CD4-positive, CD25-positive, alpha-beta regulatory T cell (primary cell): ENCODE data around the gene GINS2. TPM values are rescaled to one million over a fixed set of nuclear protein-coding genes. Genes with fewer than 3 reads are reported as not detected.
A peak's percentile ranks its signal among the peaks of the same experiment; 100 is the strongest.

Experiments used
- ATAC-seq, 2 donors: fragments of 150-1000 bp; cut with Tn5 transposase; one replicate each; pipeline ENCODE4 v1.10.0; 2021; ENCODE audit warnings: low read depth in 2 of 2, moderate number of reproducible peaks in 2 of 2, moderate library complexity in 1 of 2
- DNase-seq, 3 donors: peaks; one replicate each; pipeline versions ENCODE4 v3.0.0 to v3.0.0-alpha.2; 2012 to 2022; ENCODE audit warnings: mixed read lengths in 1 of 3
- H3K27ac ChIP-seq: one replicate; pipeline ENCODE4 v1.7.0; 2013; ENCODE audit warnings: mild to moderate bottlenecking, low read length; ENCODE audit not compliant: insufficient read depth, poor library complexity, severe bottlenecking
- H3K27me3 ChIP-seq: one replicate; pipeline ENCODE4 v1.7.0; 2013; ENCODE audit warnings: low read length; ENCODE audit not compliant: control insufficient read depth, insufficient read depth
- H3K36me3 ChIP-seq: one replicate; pipeline ENCODE4 v1.7.0; 2013; ENCODE audit warnings: mild to moderate bottlenecking, low read length, moderate library complexity; ENCODE audit not compliant: control insufficient read depth, insufficient read depth
- H3K4me1 ChIP-seq: 2 replicates; pipeline ENCODE4 v1.7.0; 2013; ENCODE audit warnings: mild to moderate bottlenecking, low read length; ENCODE audit not compliant: insufficient read depth, control insufficient read depth, poor library complexity, severe bottlenecking
- H3K4me3 ChIP-seq: one replicate; pipeline ENCODE4 v1.7.0; 2013; ENCODE audit warnings: low read depth, mild to moderate bottlenecking, low read length, moderate library complexity
- H3K9me3 ChIP-seq, 2 experiments: 1 replicate in 1 of 2; 2 replicates in 1 of 2; pipeline ENCODE4 v1.7.0; 2013; ENCODE audit warnings: low read length in 2 of 2, mild to moderate bottlenecking in 1 of 2, moderate library complexity in 1 of 2; ENCODE audit not compliant: control insufficient read depth in 2 of 2
- H3K27ac Mint-ChIP-seq, 3 donors: one replicate each; pipeline ENCODE4 v1.8.0; 2020 to 2022; ENCODE audit warnings: mild to moderate bottlenecking in 3 of 3, mixed read lengths in 3 of 3, moderate library complexity in 2 of 3
- H3K27me3 Mint-ChIP-seq: one replicate; pipeline ENCODE4 v1.8.0; 2022; ENCODE audit warnings: mild to moderate bottlenecking, mixed read lengths
- H3K36me3 Mint-ChIP-seq: one replicate; pipeline ENCODE4 v1.8.0; 2020; ENCODE audit warnings: mixed read lengths
- H3K4me1 Mint-ChIP-seq, 4 donors: one replicate each; pipeline ENCODE4 v1.8.0; 2020 to 2022; ENCODE audit warnings: mixed read lengths in 4 of 4, mild to moderate bottlenecking in 1 of 4
- H3K4me3 Mint-ChIP-seq, 4 donors: one replicate each; pipeline ENCODE4 v1.8.0; 2020 to 2022; ENCODE audit warnings: mild to moderate bottlenecking in 4 of 4, mixed read lengths in 4 of 4, moderate library complexity in 3 of 4
- H3K9me3 Mint-ChIP-seq, 7 donors: one replicate each; pipeline ENCODE4 v1.8.0; 2020 to 2022; ENCODE audit warnings: mixed read lengths in 7 of 7, mild to moderate bottlenecking in 3 of 7, moderate library complexity in 2 of 7
- polyA plus RNA-seq, 4 donors: library from polyadenylated mRNA; unstranded; fragments of 300-500 nt; fragmentation: Illumina TruSeq; gene quantifications; one replicate each; pipeline ENCODE4 v1.2.3, GENCODE V29; 2021
- total RNA-seq: library from RNA; stranded (reverse); gene quantifications from one replicate; pipeline ENCODE4 v1.2.3, GENCODE V29; 2022

The GINS2 gene
- total and polyA plus RNA-seq, 5 donors from 2014 or later: 2.9 to 5.1 (median 3.9) TPM

DNA sequence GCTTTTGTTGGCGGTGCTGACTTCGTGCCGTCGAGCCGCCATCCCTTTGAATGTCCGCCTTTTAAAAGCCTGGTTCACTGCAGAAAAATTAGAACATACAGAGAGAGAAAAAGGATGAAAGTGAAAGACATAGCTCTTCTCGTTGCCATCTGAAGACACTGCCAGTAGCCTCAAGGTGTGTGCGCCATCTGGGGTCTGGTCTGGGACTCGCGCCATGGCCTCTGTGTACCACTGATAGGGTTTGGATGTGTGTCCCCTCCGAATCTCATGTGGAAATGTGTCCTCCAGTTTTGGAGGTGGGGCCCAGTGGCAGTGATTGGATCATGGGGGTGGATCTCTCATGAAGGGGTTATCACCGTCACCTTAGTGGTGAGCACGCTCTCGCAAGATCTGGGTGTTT lies 60.1 kb downstream of the GINS2 start:
- H3K27ac Mint-ChIP-seq: peak overlapping the region in 1 of 3 donors; percentile 36
- H3K27me3 ChIP-seq: no peaks in the 10 kb centered on the region
- H3K4me1 ChIP-seq: no peaks in the 10 kb centered on the region
- ATAC-seq (no peak), DNase-seq (peak in 1 of 3 donors; percentile 7)
- H3K27ac ChIP-seq: no peak overlapping the region
- H3K9me3 ChIP-seq: peaks cover 3 to 5% of the 10 kb centered on the region in 2 experiments
- H3K36me3 ChIP-seq: no peaks in the 10 kb centered on the region
- H3K27me3 Mint-ChIP-seq: no peaks in the 10 kb centered on the region
- no peak overlapping the region for H3K4me3 Mint-ChIP-seq
- H3K4me3 ChIP-seq: no peak overlapping the region
- peaks cover 0 to 10% (median 0%) of the 10 kb centered on the region in 4 donors for H3K4me1 Mint-ChIP-seq
- H3K9me3 Mint-ChIP-seq: peaks cover 0 to 6% (median 0%) of the 10 kb centered on the region in 7 donors
- H3K36me3 Mint-ChIP-seq: peaks cover 12% of the 10 kb centered on the region

DNA sequence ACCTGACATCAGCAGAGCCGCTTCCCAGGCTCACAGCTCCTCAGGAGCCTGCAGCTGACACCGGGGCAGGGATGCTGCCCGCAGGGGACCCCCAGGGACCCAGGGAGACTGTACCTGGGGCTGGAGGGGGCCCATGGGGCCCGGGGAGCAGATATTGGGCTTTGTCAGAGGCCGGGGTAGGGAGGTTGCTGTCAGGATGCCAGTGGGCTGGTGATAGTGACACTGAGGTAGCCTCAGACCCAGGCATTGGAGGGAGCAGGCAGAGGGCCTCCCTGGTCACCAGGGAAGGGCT lies 60.5 kb downstream of the GINS2 start:
- Histone ChIP-seq H3K4me1 (no peaks in the 10 kb centered on the region), H3K36me3 (no peaks in the 10 kb centered on the region), H3K4me3 (no peak overlapping the region), H3K9me3 (peaks cover 3 to 5% of the 10 kb centered on the region in 2 experiments), H3K27ac (no peak overlapping the region), H3K27me3 (no peaks in the 10 kb centered on the region)
- H3K27me3 Mint-ChIP-seq: no peaks in the 10 kb centered on the region
- ATAC-seq (no peak), DNase-seq (no peak)
- H3K4me1 Mint-ChIP-seq: peaks cover 0 to 10% (median 0%) of the 10 kb centered on the region in 4 donors
- peaks cover 0 to 6% (median 0%) of the 10 kb centered on the region in 7 donors for H3K9me3 Mint-ChIP-seq
- peaks cover 12% of the 10 kb centered on the region for H3K36me3 Mint-ChIP-seq
- H3K27ac Mint-ChIP-seq: no peak overlapping the region
- no peak overlapping the region for H3K4me3 Mint-ChIP-seq

DNA sequence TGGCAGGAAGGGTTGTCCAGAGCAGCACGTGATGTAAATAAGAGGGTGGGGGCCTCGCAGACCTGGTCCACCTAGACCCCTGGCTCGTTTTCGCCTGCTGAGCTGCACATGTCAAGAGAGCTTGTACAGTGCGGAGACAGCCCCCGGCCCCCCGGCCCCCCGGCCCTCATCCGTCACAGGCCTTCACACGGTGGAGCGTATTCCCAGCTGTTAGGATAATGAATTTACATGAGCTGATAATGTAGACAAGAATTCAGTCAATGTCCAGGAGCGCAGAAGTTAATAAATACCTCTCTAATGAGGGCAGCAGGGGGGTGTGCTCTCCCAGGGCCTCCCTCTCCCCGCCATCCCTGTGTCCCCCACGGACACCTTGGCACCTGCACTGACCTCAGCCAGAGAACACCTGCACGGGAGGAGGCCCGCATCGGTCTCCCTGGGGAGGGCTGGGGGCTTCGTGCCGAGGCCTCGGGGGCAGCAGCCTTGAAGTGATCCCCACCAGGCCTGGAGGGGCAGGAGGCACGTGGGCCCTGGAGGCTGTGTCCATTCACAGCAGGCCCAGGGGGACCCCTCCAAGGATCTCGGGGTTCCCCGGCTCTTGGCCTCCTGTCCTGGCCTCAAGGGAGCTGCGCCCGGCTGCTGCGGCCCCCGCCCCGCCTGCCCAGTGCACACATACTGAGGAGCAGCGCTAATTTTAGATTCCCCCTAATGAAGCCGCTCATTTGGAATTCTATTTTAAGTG lies 61.1 kb downstream of the GINS2 start:
- no peaks in the 10 kb centered on the region for H3K27me3 Mint-ChIP-seq
- Histone ChIP-seq H3K4me1 (no peaks in the 10 kb centered on the region), H3K36me3 (no peaks in the 10 kb centered on the region), H3K27me3 (no peaks in the 10 kb centered on the region), H3K9me3 (peaks cover 3 to 5% of the 10 kb centered on the region in 2 experiments), H3K4me3 (no peak overlapping the region), H3K27ac (no peak overlapping the region)
- DNase-seq: no peak
- H3K36me3 Mint-ChIP-seq: peaks cover 13% of the 10 kb centered on the region
- no peak for ATAC-seq
- no peak overlapping the region for H3K27ac Mint-ChIP-seq
- peaks cover 0 to 6% (median 0%) of the 10 kb centered on the region in 7 donors for H3K9me3 Mint-ChIP-seq
- H3K4me1 Mint-ChIP-seq: peaks cover 0 to 12% (median 2%) of the 10 kb centered on the region in 4 donors
- H3K4me3 Mint-ChIP-seq: no peak overlapping the region

DNA sequence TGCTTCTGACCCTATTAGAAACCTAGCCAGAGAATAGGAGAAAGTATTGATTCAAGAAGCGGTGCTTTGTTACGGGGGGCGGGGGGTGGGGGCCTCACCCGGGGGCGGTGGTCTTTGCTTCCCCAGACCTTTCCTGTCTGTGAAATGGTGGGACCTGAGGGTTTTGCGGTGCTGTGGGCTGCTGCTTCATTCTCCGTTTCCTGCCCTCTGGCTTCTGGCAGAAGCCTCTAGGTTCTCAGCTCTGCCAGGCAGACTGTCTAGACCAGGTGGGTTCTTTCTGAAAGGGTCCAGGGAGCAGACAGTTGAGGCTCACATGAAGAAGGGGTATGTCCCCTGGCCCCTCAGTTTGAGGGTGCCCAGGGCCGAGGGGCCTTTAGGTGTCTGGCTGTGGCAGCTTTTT lies 61.7 kb downstream of the GINS2 start:
- H3K4me3 ChIP-seq: no peak overlapping the region
- H3K9me3 ChIP-seq: peaks cover 3 to 5% of the 10 kb centered on the region in 2 experiments
- H3K36me3 Mint-ChIP-seq: peaks cover 18% of the 10 kb centered on the region
- DNase-seq (no peak), ATAC-seq (no peak)
- H3K27ac Mint-ChIP-seq: no peak overlapping the region
- no peaks in the 10 kb centered on the region for H3K36me3 ChIP-seq
- H3K4me1 ChIP-seq: no peaks in the 10 kb centered on the region
- H3K27ac ChIP-seq: no peak overlapping the region
- H3K27me3 Mint-ChIP-seq: no peaks in the 10 kb centered on the region
- no peaks in the 10 kb centered on the region for H3K27me3 ChIP-seq
- H3K4me3 Mint-ChIP-seq: no peak overlapping the region
- H3K4me1 Mint-ChIP-seq: peaks cover 0 to 17% (median 4%) of the 10 kb centered on the region in 4 donors
- H3K9me3 Mint-ChIP-seq: peaks cover 0 to 6% (median 0%) of the 10 kb centered on the region in 7 donors

Other genes with a start within 250 kb of the GINS2 start
- gene GSE1, start 75.6 kb downstream of the GINS2 start, total RNA-seq: 17.1 TPM
- gene GSE1, start 75.6 kb downstream of the GINS2 start, polyA plus RNA-seq: under 1 TPM; 0.38 to 0.80 (median 0.48) TPM
- gene C16orf74, start 62.1 kb upstream of the GINS2 start, total RNA-seq: 5.5 TPM
- gene C16orf74, start 62.1 kb upstream of the GINS2 start, polyA plus RNA-seq: 10 to 100 TPM; 23.9 to 41.6 (median 28.4) TPM
- gene EMC8, start 110.6 kb upstream of the GINS2 start, total RNA-seq: 36.9 TPM
- gene EMC8, start 110.6 kb upstream of the GINS2 start, polyA plus RNA-seq: 10 to 100 TPM; 23.7 to 33.3 (median 26.5) TPM
- gene COX4I1, start 110.7 kb upstream of the GINS2 start, total RNA-seq: 476 TPM
- 1,000 to 10,000 TPM; 1,107 to 1,194 (median 1,127) TPM for gene COX4I1, start 110.7 kb upstream of the GINS2 start, polyA plus RNA-seq
- gene IRF8, start 210.2 kb upstream of the GINS2 start, total RNA-seq: 3.8 TPM
- gene IRF8, start 210.2 kb upstream of the GINS2 start, polyA plus RNA-seq: 1 to 10 TPM in 3 of 4 donors, under 1 TPM in 1; 0.78 to 4.4 (median 2.5) TPM